IPS DF 6.9 (cell line): ENCODE data around the gene P2RY1.

ENCODE experiments used
- DNase-seq: peaks from one replicate; pipeline ENCODE4 v3.0.0-alpha.2; 2013; ENCODE audit warnings: low read depth, low spot score
- H3K27ac ChIP-seq: one replicate; pipeline ENCODE4 v1.5.1; 2013; ENCODE audit warnings: low read length, control low read depth
- H3K27me3 ChIP-seq: 2 replicates; pipeline ENCODE4 v1.6.1; 2013; ENCODE audit warnings: mild to moderate bottlenecking, low read length; ENCODE audit not compliant: control insufficient read depth, insufficient read depth
- H3K36me3 ChIP-seq: 2 replicates; pipeline ENCODE4 v1.6.1; 2013; ENCODE audit warnings: low read length; ENCODE audit not compliant: control insufficient read depth, insufficient read depth
- H3K4me1 ChIP-seq: 2 replicates; pipeline ENCODE4 v1.6.1; 2013; ENCODE audit warnings: low read length; ENCODE audit not compliant: control insufficient read depth, insufficient read depth
- H3K4me3 ChIP-seq: 2 replicates; pipeline ENCODE4 v1.5.1; 2013; ENCODE audit warnings: mild to moderate bottlenecking, low read length
- H3K9me3 ChIP-seq: 2 replicates; pipeline ENCODE4 v1.6.1; 2013; ENCODE audit warnings: low read length, inconsistent platforms; ENCODE audit not compliant: control insufficient read depth, insufficient read depth
- WGBS: extraction: QIAGEN DNeasy Blood & Tissue Kit; methylation state at CpG from one replicate; pipeline ENCODE4 v1.1.7; 2013; ENCODE audit warnings: mixed read lengths, missing lambda C conversion rate; ENCODE audit not compliant: insufficient read length, insufficient coverage; 5-methylcytosine and 5-hydroxymethylcytosine counted together

Gene P2RY1, protein sequence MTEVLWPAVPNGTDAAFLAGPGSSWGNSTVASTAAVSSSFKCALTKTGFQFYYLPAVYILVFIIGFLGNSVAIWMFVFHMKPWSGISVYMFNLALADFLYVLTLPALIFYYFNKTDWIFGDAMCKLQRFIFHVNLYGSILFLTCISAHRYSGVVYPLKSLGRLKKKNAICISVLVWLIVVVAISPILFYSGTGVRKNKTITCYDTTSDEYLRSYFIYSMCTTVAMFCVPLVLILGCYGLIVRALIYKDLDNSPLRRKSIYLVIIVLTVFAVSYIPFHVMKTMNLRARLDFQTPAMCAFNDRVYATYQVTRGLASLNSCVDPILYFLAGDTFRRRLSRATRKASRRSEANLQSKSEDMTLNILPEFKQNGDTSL

DNA sequence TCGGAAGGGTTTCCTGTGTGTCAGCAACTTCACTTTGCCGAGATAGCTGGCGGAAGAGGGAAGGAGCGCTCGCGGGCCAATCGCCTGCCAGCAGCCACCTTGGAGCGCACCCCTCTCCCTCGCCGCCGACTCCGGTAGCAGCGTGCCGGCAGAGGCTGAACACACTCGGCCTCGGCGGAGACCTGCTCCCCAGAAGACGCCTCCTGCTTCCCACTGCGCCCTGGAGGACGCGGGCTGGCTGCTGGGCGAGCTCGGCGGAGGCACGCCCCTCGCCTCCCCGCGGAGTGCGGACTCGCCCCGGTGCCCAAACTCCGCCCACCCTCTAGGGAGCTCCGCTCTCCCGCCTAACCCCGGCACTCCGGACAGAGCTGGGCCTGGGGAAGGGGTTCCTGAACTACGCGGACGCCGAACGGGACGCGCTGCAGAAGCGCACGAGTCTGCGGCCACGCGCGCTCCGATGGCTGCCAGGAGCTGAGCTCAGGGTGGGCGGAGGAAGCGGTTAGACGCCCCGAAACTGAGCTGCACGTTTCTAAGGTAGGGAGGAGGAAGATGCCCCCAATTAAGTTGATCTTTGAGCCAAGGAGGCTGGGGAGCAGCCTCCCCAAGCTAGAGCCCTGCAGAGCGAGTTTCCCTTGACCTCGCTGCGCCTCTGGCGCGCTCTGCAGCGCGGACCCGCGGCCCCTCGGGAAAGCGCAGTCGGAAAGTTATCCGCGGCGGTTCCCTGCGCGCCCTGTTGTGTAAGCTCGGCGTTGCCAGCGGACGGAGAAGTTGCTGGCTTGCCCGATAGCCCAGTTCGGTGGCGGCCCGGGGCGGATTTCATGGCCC lies at the start of gene P2RY1:
Gene P2RY1, plus strand, starts transcription at position 356 of the 825 bp plus-strand sequence. CDS start 652 bp downstream, outside the sequence.
- Histone ChIP-seq H3K4me1 (no peaks in the 10 kb centered on the region), H3K36me3 (no peaks in the 10 kb centered on the region), H3K9me3 (no peaks in the 10 kb centered on the region), H3K27me3 (peaks cover 6% of the 10 kb centered on the region; the same call in 1 of the 2 replicates), H3K27ac (no peak within 1 kb of the TSS), H3K4me3 (peak within 1 kb of the TSS; percentile 60)
- WGBS: no CpG with 5 or more reads among the region's 81 CpGs
- DNase-seq: peak; percentile 72

DNA sequence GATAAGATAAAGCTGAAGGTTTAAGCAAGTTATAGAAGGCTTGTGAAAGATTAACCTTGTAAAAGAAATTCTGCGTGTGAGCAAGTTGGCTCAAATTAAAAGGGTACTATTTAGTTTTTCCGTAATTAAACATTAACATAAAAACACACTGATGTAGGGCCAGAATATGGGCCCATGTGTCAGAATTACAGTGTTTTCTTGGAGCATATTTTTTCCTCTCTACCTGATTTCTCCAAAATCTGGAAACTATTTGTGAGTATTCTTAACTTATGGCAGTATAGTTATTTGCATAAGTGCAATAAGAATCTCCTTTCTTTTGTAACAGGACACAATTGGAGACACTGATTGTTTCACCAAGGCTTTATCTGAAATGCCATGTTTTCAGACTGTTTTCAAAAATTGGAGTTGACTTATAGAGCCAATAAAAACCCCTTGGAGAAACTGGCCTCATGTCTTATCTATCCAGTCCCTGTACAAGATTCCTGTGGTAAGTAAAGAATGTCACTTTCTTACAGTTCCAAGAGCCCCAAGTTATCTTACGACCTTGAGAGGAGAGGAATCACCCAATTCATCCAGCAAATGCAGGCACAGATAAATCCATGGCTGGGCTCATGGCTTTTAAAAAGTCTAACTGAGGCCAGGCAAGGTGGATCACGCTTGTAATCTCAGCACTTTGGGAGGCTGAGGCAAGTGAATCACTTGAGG lies 47.8 kb upstream of the P2RY1 start:
- DNase-seq: no peak
- H3K9me3 ChIP-seq: no peaks in the 10 kb centered on the region
- no peaks in the 10 kb centered on the region for H3K4me1 ChIP-seq
- no peak overlapping the region for H3K4me3 ChIP-seq
- H3K27me3 ChIP-seq: no peaks in the 10 kb centered on the region
- H3K36me3 ChIP-seq: no peaks in the 10 kb centered on the region
- WGBS: no CpG with 5 or more reads among the region's 4 CpGs
- no peak overlapping the region for H3K27ac ChIP-seq

- H3K36me3 ChIP-seq: no peaks in the 10 kb centered on the region
- WGBS: no CpG with 5 or more reads among the region's 5 CpGs
- DNase-seq: no peak
Measured at GRCh38 chr3:152790651-152791387, 44.1 kb upstream of the P2RY1 start.

DNA sequence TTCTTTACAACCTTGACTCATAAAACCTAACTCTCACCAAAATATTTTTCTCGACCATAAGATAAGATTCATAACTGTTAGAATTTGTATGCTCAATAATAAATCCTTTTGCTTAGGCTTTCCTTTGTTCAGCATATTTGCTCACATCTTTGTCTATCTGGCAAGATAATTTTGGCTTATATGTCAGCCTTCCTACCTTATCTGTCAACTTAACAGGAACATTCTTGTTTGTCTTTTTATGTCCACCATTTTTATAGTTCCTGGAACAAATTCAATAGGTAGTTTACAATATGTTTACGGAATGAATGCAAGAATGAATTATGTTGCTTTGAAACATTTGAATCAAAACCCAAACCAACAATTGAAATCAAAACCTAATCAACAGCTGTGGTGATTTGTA lies 41.0 kb upstream of the P2RY1 start:
- Histone ChIP-seq H3K27me3 (no peaks in the 10 kb centered on the region), H3K4me1 (no peaks in the 10 kb centered on the region), H3K36me3 (no peaks in the 10 kb centered on the region), H3K4me3 (no peak overlapping the region), H3K27ac (no peak overlapping the region), H3K9me3 (no peaks in the 10 kb centered on the region)
- no peak for DNase-seq
- WGBS: 100% methylated on average over 1 of the region's 2 CpGs

More at GRCh38 chr3:152790651-152791387, 44.1 kb upstream of the P2RY1 start:
- Histone ChIP-seq H3K4me1 (no peaks in the 10 kb centered on the region), H3K27me3 (no peaks in the 10 kb centered on the region), H3K27ac (no peak overlapping the region), H3K9me3 (no peaks in the 10 kb centered on the region), H3K4me3 (no peak overlapping the region)

GRCh38 chr3:152797751-152798432 lies 37.0 kb upstream of the P2RY1 start:
- no peak for DNase-seq
- H3K4me1 ChIP-seq: no peaks in the 10 kb centered on the region
- no peaks in the 10 kb centered on the region for H3K9me3 ChIP-seq
- H3K27me3 ChIP-seq: no peaks in the 10 kb centered on the region
- no CpG with 5 or more reads among the region's 4 CpGs for WGBS
- H3K4me3 ChIP-seq: no peak overlapping the region
- H3K27ac ChIP-seq: no peak overlapping the region
- no peaks in the 10 kb centered on the region for H3K36me3 ChIP-seq

DNA sequence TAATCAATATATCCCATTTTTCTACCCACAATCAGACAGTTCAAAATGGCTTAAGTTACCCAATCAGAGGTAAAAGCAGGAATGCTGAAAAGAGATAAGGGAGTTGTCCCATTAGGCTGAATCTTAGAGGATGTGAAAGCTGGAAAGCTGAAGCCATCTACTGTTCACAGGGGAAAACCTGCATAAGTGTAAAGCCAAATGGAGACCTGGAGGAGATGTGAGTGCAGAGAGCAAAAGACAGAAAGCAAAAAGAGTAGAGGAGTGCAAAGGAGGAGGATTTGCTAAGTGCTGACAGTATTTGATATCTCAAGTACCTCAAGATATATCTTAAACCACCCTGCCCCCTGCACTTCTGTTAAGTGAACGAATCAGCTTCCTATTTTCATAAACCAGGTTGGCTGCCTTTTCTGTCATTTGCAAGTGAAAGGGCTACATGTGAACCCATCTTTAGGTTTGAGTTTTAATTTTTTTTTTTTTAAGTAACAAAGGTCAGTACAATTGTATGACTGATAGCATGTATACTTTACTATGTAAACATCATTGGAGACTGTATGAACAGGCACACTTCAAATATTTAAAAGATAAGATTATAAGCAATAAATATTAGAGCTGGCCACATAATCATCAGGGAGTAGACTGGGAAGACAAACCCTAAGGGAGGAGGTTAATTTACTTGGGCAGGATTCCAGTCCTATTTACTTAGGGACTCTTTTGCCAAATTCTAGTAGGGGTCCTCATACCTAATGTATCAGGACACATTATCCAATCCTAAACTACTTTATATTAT lies 22.8 kb upstream of the P2RY1 start:
- no peak overlapping the region for H3K4me3 ChIP-seq
- DNase-seq: no peak
- H3K36me3 ChIP-seq: no peaks in the 10 kb centered on the region
- no peaks in the 10 kb centered on the region for H3K9me3 ChIP-seq
- no peak overlapping the region for H3K27ac ChIP-seq
- H3K4me1 ChIP-seq: no peaks in the 10 kb centered on the region
- H3K27me3 ChIP-seq: no peaks in the 10 kb centered on the region
- WGBS: no CpG with 5 or more reads among the region's 1 CpG

DNA sequence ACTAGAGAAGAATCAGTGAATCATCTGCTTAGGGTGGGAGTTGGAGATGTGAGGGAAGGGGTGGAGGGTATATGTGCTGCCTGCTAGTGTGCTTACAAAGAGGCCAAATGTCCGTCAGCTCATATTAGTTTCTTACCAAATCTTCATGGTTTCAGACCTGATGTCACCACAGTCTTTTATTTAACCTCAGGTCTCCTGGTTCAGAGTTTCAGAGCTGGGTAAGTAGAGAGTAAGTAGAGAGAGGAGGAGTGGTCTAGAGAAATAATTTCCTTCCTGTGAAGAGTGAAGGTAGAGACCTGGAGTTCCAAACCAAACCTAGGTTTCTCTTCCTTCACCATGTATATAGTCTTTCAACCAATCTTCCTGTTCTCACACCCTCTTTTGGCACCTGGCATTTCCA lies 17.5 kb upstream of the P2RY1 start:
- no peaks in the 10 kb centered on the region for H3K36me3 ChIP-seq
- H3K9me3 ChIP-seq: no peaks in the 10 kb centered on the region
- no CpG with 5 or more reads among the region's 1 CpG for WGBS
- DNase-seq: no peak
- H3K27me3 ChIP-seq: no peaks in the 10 kb centered on the region
- H3K4me1 ChIP-seq: no peaks in the 10 kb centered on the region
- no peak overlapping the region for H3K27ac ChIP-seq
- no peak overlapping the region for H3K4me3 ChIP-seq

DNA sequence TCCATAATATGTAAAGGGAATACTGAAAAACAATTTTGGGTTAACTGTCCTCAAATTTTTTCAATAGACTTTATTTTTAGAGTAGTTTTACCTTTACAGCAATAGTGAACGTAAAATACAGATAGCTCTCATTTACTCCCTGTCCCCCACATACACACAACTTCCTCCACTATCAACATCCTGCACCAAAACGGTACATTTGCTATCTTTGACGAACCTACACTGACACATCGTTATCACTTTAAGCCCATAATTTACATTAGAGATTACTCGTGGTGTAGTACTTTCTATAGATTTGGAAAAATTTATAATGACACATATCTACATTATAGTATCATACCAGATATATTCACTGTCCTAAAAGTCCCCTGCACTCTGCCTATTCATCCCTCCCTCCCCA lies 16.9 kb upstream of the P2RY1 start:
- H3K27me3 ChIP-seq: no peaks in the 10 kb centered on the region
- WGBS: no CpG with 5 or more reads among the region's 5 CpGs
- H3K4me1 ChIP-seq: no peaks in the 10 kb centered on the region
- no peak for DNase-seq
- H3K4me3 ChIP-seq: no peak overlapping the region
- no peak overlapping the region for H3K27ac ChIP-seq
- H3K9me3 ChIP-seq: no peaks in the 10 kb centered on the region
- no peaks in the 10 kb centered on the region for H3K36me3 ChIP-seq

- no peak overlapping the region for H3K4me3 ChIP-seq
- H3K27ac ChIP-seq: no peak overlapping the region
- no peaks in the 10 kb centered on the region for H3K27me3 ChIP-seq
- H3K4me1 ChIP-seq: no peaks in the 10 kb centered on the region
- no peaks in the 10 kb centered on the region for H3K9me3 ChIP-seq
- H3K36me3 ChIP-seq: no peaks in the 10 kb centered on the region
- WGBS: no CpG with 5 or more reads among the region's 2 CpGs
- DNase-seq: no peak
Measured at GRCh38 chr3:152823173-152823572, 11.8 kb upstream of the P2RY1 start.
